HG02938 (cell line): ENCODE results near the gene PRMT5.

Source experiments
- ATAC-seq: cut with Tn5 transposase; IDR thresholded peaks from one replicate; pipeline ENCODE4 v1.9.1; 2021; ENCODE audit warnings: mild to moderate bottlenecking, moderate library complexity; ENCODE audit not compliant: unreplicated experiment

PRMT5 gene

GRCh38 chr14:22898302-22899090 lies 30.7 kb downstream of the PRMT5 start:
- no peak for ATAC-seq

- ATAC-seq, result no peak
These were observed 31.8 kb downstream of the PRMT5 start for GRCh38 chr14:22897357-22897756.

GRCh38 chr14:22896760-22897159 lies 32.4 kb downstream of the PRMT5 start:
- ATAC-seq, result no peak

- ATAC-seq, result no peak
These were observed 32.8 kb downstream of the PRMT5 start for GRCh38 chr14:22896356-22896755.

- ATAC-seq, result no peak
These were observed 33.8 kb downstream of the PRMT5 start for GRCh38 chr14:22895402-22895801.

GRCh38 chr14:22893706-22894105 lies 35.5 kb downstream of the PRMT5 start:
- no peak for ATAC-seq

GRCh38 chr14:22892488-22892887 lies 36.7 kb downstream of the PRMT5 start:
- ATAC-seq, result no peak

- ATAC-seq, result no peak
These were observed 38.8 kb downstream of the PRMT5 start for GRCh38 chr14:22890416-22890815.

GRCh38 chr14:22888662-22889061 lies 40.5 kb downstream of the PRMT5 start:
- no peak for ATAC-seq

- peak; percentile 36 for ATAC-seq
These were observed 41.2 kb downstream of the PRMT5 start for GRCh38 chr14:22887990-22888378.

GRCh38 chr14:22887260-22887989 lies 41.8 kb downstream of the PRMT5 start:
- ATAC-seq, result peak; percentile 39

- peak; percentile 53 for ATAC-seq
These were observed 42.5 kb downstream of the PRMT5 start for GRCh38 chr14:22886500-22887259.

- ATAC-seq, result no peak
These were observed 43.2 kb downstream of the PRMT5 start for GRCh38 chr14:22885975-22886374.

- no peak for ATAC-seq
These were observed 44.2 kb downstream of the PRMT5 start for GRCh38 chr14:22884738-22885523.

- ATAC-seq, result no peak
These were observed 45.0 kb downstream of the PRMT5 start for GRCh38 chr14:22884076-22884737.

GRCh38 chr14:22883173-22883976 lies 45.8 kb downstream of the PRMT5 start, which contains the start of gene REM2:
Gene REM2, plus strand, starts transcription at chr14:22883222. Its CDS starts 66 bp downstream, at chr14:22883288.
- ATAC-seq, result no peak

GRCh38 chr14:22882529-22883172 lies 46.5 kb downstream of the PRMT5 start:
- ATAC-seq, result no peak

GRCh38 chr14:22882064-22882463 lies 47.1 kb downstream of the PRMT5 start:
- no peak for ATAC-seq
